ENCODE data around the gene IPCEF1.

GRCh38 chr6:154125421-154125820 lies 231.2 kb downstream of the IPCEF1 start:
- TF ChIP-seq PKNOX1 (IDR thresholded peaks at IDR 0.05) (no peak), FOXA1 (IDR thresholded peaks at IDR 0.05) (no peak), ZNF384 (IDR thresholded peaks at IDR 0.05) (no peak), ELF4 (IDR thresholded peaks at IDR 0.05) (no peak), HDGF (IDR thresholded peaks at IDR 0.05; ENCODE audit: borderline replicate concordance) (no peak), NFRKB (IDR thresholded peaks at IDR 0.05) (no peak), FOXM1 (IDR thresholded peaks at IDR 0.05; ENCODE audit: borderline replicate concordance) (no peak), SUZ12 (IDR thresholded peaks at IDR 0.05) (no peak), FOXK2 (IDR thresholded peaks at IDR 0.05) (no peak), SP1 (IDR thresholded peaks at IDR 0.05) (no peak), TARDBP (IDR thresholded peaks at IDR 0.05) (no peak), LEF1 (IDR thresholded peaks at IDR 0.05; ENCODE audit: borderline replicate concordance) (no peak), L3MBTL2 (conservative IDR thresholded peaks at IDR 0.05) (no peak), BHLHE40 (IDR thresholded peaks at IDR 0.05; ENCODE audit: borderline replicate concordance) (no peak)
